K562 (cell line): Measurements from ENCODE around the gene MXRA7. TPM values are rescaled to one million over a fixed set of nuclear protein-coding genes. Genes with fewer than 3 reads are reported as not detected.

Experiments used
- CEBPZ ChIP-seq: fragments of 150-350 bp; IDR thresholded peaks from 2 replicates; pipeline ENCODE4 v1.6.1; 2014; ENCODE audit warnings: low read depth, mild to moderate bottlenecking, low read length, borderline replicate concordance
- KAT8 ChIP-seq: fragments of 450-650 bp; IDR thresholded peaks from 2 replicates; pipeline ENCODE4 v1.6.1; 2016; ENCODE audit warnings: low read depth, mild to moderate bottlenecking
- PCBP1 ChIP-seq: fragments of 200-400 bp; formaldehyde crosslinking; IDR thresholded peaks from 2 replicates; pipeline ENCODE4 v1.6.1; 2018; ENCODE audit warnings: mild to moderate bottlenecking, low read depth, low read length; ENCODE audit not compliant: poor library complexity, severe bottlenecking
- POU5F1 ChIP-seq: fragments of 150-350 bp; IDR thresholded peaks from 2 replicates; pipeline ENCODE4 v1.6.1; 2014; ENCODE audit warnings: borderline replicate concordance, low read length, low read depth, mild to moderate bottlenecking; ENCODE audit not compliant: partially characterized antibody
- SFPQ ChIP-seq: fragments of 200-400 bp; formaldehyde crosslinking; IDR thresholded peaks from 2 replicates; pipeline ENCODE4 v1.6.1; 2017; ENCODE audit warnings: mild to moderate bottlenecking, low read depth, low read length, moderate library complexity
- SNAPC5 ChIP-seq: fragments of 250-450 bp; sonication (Bioruptor Pico); IDR thresholded peaks from 2 replicates; pipeline ENCODE4 v1.8.0; 2021; ENCODE audit warnings: moderate library complexity, mild to moderate bottlenecking, inconsistent platforms
- TFE3 ChIP-seq: fragments of 450-650 bp; formaldehyde crosslinking; IDR thresholded peaks from 2 replicates; pipeline ENCODE4 v1.4.0; 2020; ENCODE audit warnings: mild to moderate bottlenecking, mixed read lengths
- THRA ChIP-seq: fragments of 450-650 bp; IDR thresholded peaks from 2 replicates; pipeline ENCODE4 v1.6.1; 2017; ENCODE audit warnings: mild to moderate bottlenecking, moderate library complexity
- VEZF1 ChIP-seq: fragments of 200-800 bp; sonication (Bioruptor generic); IDR thresholded peaks from 2 replicates; pipeline ENCODE4 v1.6.1; 2017; ENCODE audit warnings: missing genetic modification characterization, missing compliant biosample characterization
- XRCC5 ChIP-seq: fragments of 200-400 bp; formaldehyde crosslinking; IDR thresholded peaks from 2 replicates; pipeline ENCODE4 v1.6.1; 2017; ENCODE audit warnings: low read depth, mild to moderate bottlenecking, low read length
- ZBTB7A ChIP-seq: IDR thresholded peaks from 2 replicates; pipeline ENCODE4 v1.6.1; 2011; ENCODE audit warnings: low read depth, mild to moderate bottlenecking, low read length, moderate library complexity, borderline replicate concordance; ENCODE audit not compliant: control insufficient read depth
- ZNF398 ChIP-seq: fragments of 250-450 bp; sonication (Bioruptor Pico); IDR thresholded peaks from 2 replicates; pipeline ENCODE4 v1.8.0; 2021; ENCODE audit warnings: moderate library complexity, mild to moderate bottlenecking, inconsistent platforms
- ZNF76 ChIP-seq: fragments of 250-450 bp; sonication (Bioruptor Pico); IDR thresholded peaks from 2 replicates; pipeline ENCODE4 v1.4.0; 2020; ENCODE audit warnings: mild to moderate bottlenecking, moderate library complexity, borderline replicate concordance
- polyA plus RNA-seq, 8 experiments: library from polyadenylated mRNA; depleted of rRNA in 4 of 8; stranded (reverse) in 5 of 8; unstranded in 3 of 8; fragments of >200 nt; fragmentation: Nextera tagmentation in 2 of 8; fragmentation: Illumina TruSeq in 1 of 8; extraction: Ambion mirVana in 2 of 8; extraction: Trizol in 1 of 8; gene quantifications; 2 replicates each; pipeline versions ENCODE4 v1.2.1 to v1.2.3, GENCODE V29; 2011 to 2014; ENCODE audit warnings: inconsistent platforms in 1 of 8, missing spikeins in 1 of 8
- total RNA-seq, 7 experiments: library from RNA; depleted of rRNA in 6 of 7; stranded (reverse); fragments of >200 nt in 6 of 7; fragmentation: Illumina TruSeq in 2 of 7; extraction: Trizol in 2 of 7; gene quantifications; 2 replicates each; pipeline versions ENCODE4 v1.2.1 to v1.2.3, GENCODE V29; 2011 to 2021; ENCODE audit warnings: low replicate concordance in 1 of 7

MXRA7 gene
- total and polyA plus RNA-seq, 9 of the 15 experiments (the other 6 are each of a cell fraction or from before 2014, with no cell fraction given), result 2.6 to 38.4 (median 14.3) TPM

- TF ChIP-seq CEBPZ (no peak), KAT8 (no peak), TFE3 (no peak), XRCC5 (no peak), POU5F1 (no peak), PCBP1 (peak; percentile 63), ZNF398 (CRISPR knock-in tag) (no peak), ZNF76 (CRISPR knock-in tag) (no peak), ZBTB7A (peak; percentile 97), SNAPC5 (CRISPR knock-in tag) (no peak), THRA (no peak), VEZF1 (CRISPR knock-in tag) (peak; percentile 97), SFPQ (no peak)
Observed at GRCh38 chr17:76736349-76737081, 25.8 kb upstream of the MXRA7 start (continued).
